H1 (cell line): ENCODE results near the gene KCNJ9. TPM values are rescaled to one million over a fixed set of nuclear protein-coding genes. Genes with fewer than 3 reads are reported as not detected.

Source experiments
- JUN ChIP-seq: IDR thresholded peaks from 2 replicates; pipeline ENCODE4 v1.6.1; 2011; ENCODE audit warnings: low read depth, mild to moderate bottlenecking, improper control_type of control experiment, low read length
- polyA plus RNA-seq, 7 experiments: library from polyadenylated mRNA; depleted of rRNA in 3 of 7; stranded (reverse) in 5 of 7; unstranded in 2 of 7; fragments of >200 nt in 5 of 7; fragments of 200-250 nt in 2 of 7; gene quantifications; 1 replicate in 5 of 7; 2 replicates in 1 of 7; 4 replicates in 1 of 7; pipeline versions ENCODE4 v1.2.1 to v1.2.3, GENCODE V29; 2011 to 2013; ENCODE audit warnings: missing spikeins in 2 of 7, mixed read lengths in 2 of 7
- total RNA-seq: library from RNA; stranded (reverse); fragmentation: NEBNext Ultra II Directional; extraction: Animal tissue kit (Norgen Biotek cat#: 25700); gene quantifications from 2 replicates; pipeline ENCODE4 v1.2.1, GENCODE V29; 2021

The KCNJ9 gene
- total and polyA plus RNA-seq, 2 of the 8 experiments (the other 6 are each of a cell fraction or from before 2014, with no cell fraction given): 0.02 to 0.13 TPM

DNA sequence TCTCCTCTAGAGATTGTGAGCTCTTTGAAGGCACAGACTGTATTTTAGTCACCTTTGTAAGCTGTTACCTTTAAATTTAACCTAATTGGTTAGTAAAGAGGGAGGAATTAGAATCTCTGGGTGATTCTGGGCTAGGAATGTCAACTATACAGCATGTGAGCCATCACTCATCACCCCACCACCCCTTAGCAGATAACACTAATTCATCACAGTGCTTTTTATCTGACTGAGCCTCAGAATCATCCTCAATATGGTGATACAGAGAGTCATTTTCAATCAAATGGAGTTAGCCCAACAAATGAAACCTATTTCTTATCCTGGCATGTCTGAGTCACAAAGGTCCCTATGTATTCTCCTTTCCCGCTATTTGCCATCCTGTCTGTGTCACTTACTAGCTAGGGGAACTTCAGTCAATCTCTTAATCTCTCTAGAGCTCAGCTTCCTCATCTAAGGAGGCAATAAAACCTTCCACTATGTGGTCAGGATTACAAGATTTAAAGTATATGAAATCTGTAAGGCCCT, 24.6 kb upstream of the KCNJ9 start (continued):
- TF ChIP-seq JUN: no peak
